WTC11 (cell line): ENCODE results near the gene GRWD1. TPM values are rescaled to one million over a fixed set of nuclear protein-coding genes. Genes with fewer than 3 reads are reported as not detected.
"Not testable (repeated sequence)": the region's sequence is repeated elsewhere in the genome, so short reads cannot be mapped to it uniquely, and the experiment has no call there.

Experiments
- ATAC-seq: fragments of 200-7000 bp; cut with Tn5 transposase; 2 replicates; pipeline ENCODE4 v1.10.0; 2021; ENCODE audit warnings: mild to moderate bottlenecking, moderate library complexity
- CTCF ChIA-PET: fragments of 300-600 bp; sonication (Branson Sonifier 250); formaldehyde crosslinking; loops from one replicate; lab custom pipeline; 2021; ENCODE audit warnings: antibody characterized with exemption; lab: Charles Lee
- POLR2A ChIA-PET: fragments of 350-600 bp; sonication (Branson Sonifier 250); formaldehyde crosslinking; loops from one replicate; lab custom pipeline; 2021; ENCODE audit warnings: antibody characterized with exemption; lab: Charles Lee
- DNase-seq: peaks from one replicate; pipeline ENCODE4 v3.0.0; 2021; ENCODE audit warnings: low spot score
- H3K27ac Mint-ChIP-seq: 2 replicates; pipeline ENCODE4 v1.8.0; 2021; ENCODE audit warnings: mixed read lengths
- H3K27me3 Mint-ChIP-seq: 2 replicates; pipeline ENCODE4 v1.8.0; 2021; ENCODE audit warnings: low read depth, mild to moderate bottlenecking, moderate library complexity, mixed read lengths
- H3K36me3 Mint-ChIP-seq: 2 replicates; pipeline ENCODE4 v1.8.0; 2021; ENCODE audit warnings: mixed read lengths
- H3K4me1 Mint-ChIP-seq: 2 replicates; pipeline ENCODE4 v1.8.0; 2022; ENCODE audit warnings: mixed read lengths
- H3K4me3 Mint-ChIP-seq: 2 replicates; pipeline ENCODE4 v1.8.0; 2021; ENCODE audit warnings: mild to moderate bottlenecking, moderate library complexity, mixed read lengths
- H3K9me3 Mint-ChIP-seq: 2 replicates; pipeline ENCODE4 v1.8.0; 2021; ENCODE audit warnings: mixed read lengths
- AR ChIP-seq: fragments of 250-450 bp; sonication (Bioruptor Pico); IDR thresholded peaks from 2 replicates; pipeline ENCODE4 v1.9.0; 2021; ENCODE audit warnings: mild to moderate bottlenecking
- ATF2 ChIP-seq: sonication (generic); formaldehyde crosslinking; IDR thresholded peaks from 2 replicates; pipeline ENCODE4 v1.8.1; 2022; ENCODE audit warnings: low read depth, missing genetic modification reagents, borderline replicate concordance
- ATF3 ChIP-seq: sonication (generic); formaldehyde crosslinking; conservative IDR thresholded peaks from 2 replicates; pipeline ENCODE4 v1.8.1; 2022; ENCODE audit warnings: mild to moderate bottlenecking, missing genetic modification reagents
- ATF6 ChIP-seq: sonication (generic); formaldehyde crosslinking; IDR thresholded peaks from 2 replicates; pipeline ENCODE4 v1.8.1; 2023; ENCODE audit warnings: mild to moderate bottlenecking, missing genetic modification reagents
- EMX1 ChIP-seq: fragments of 250-450 bp; sonication (Bioruptor Pico); IDR thresholded peaks from 2 replicates; pipeline ENCODE4 v1.8.0; 2021; ENCODE audit warnings: mild to moderate bottlenecking
- HMGXB4 ChIP-seq: sonication (generic); formaldehyde crosslinking; IDR thresholded peaks from 2 replicates; pipeline ENCODE4 v1.8.1; 2023; ENCODE audit warnings: mild to moderate bottlenecking, moderate library complexity, missing genetic modification reagents
- IRF1 ChIP-seq: sonication (generic); formaldehyde crosslinking; IDR thresholded peaks from 2 replicates; pipeline ENCODE4 v1.8.0; 2023; ENCODE audit warnings: missing genetic modification reagents
- NFE2L1 ChIP-seq: sonication (generic); formaldehyde crosslinking; IDR thresholded peaks from 2 replicates; pipeline ENCODE4 v1.8.1; 2023; ENCODE audit warnings: missing genetic modification reagents
- TCF7 ChIP-seq: sonication (generic); formaldehyde crosslinking; IDR thresholded peaks from 2 replicates; pipeline ENCODE4 v1.8.0; 2022; ENCODE audit warnings: mild to moderate bottlenecking, low read depth, missing genetic modification reagents, moderate library complexity
- TEAD4 ChIP-seq: sonication (generic); formaldehyde crosslinking; IDR thresholded peaks from 2 replicates; pipeline ENCODE4 v1.8.0; 2022; ENCODE audit warnings: mild to moderate bottlenecking, missing genetic modification reagents
- USF1 ChIP-seq: sonication (generic); formaldehyde crosslinking; IDR thresholded peaks from 2 replicates; pipeline ENCODE4 v1.8.0; 2022; ENCODE audit warnings: mild to moderate bottlenecking, missing genetic modification reagents
- ZNF423 ChIP-seq: fragments of 250-450 bp; sonication (Bioruptor Pico); IDR thresholded peaks from 2 replicates; pipeline ENCODE4 v2.1.2; 2022; ENCODE audit warnings: mild to moderate bottlenecking, moderate library complexity
- ZNF512 ChIP-seq: sonication (generic); formaldehyde crosslinking; IDR thresholded peaks from 2 replicates; pipeline ENCODE4 v1.8.1; 2022; ENCODE audit warnings: missing genetic modification reagents, borderline replicate concordance
- ZNF671 ChIP-seq: fragments of 250-450 bp; sonication (Bioruptor Pico); IDR thresholded peaks from 2 replicates; pipeline ENCODE4 v1.8.0; 2021; ENCODE audit warnings: mild to moderate bottlenecking
- total RNA-seq: library from RNA; stranded (reverse); gene quantifications from 3 replicates; pipeline ENCODE4 v1.2.3, GENCODE V29; 2021

Gene GRWD1
- total RNA-seq, 1 experiment from 2014 or later, result 67.2 TPM

- no peak for TF ChIP-seq HMGXB4 (CRISPR knock-in tag)
- no peak for TF ChIP-seq NFE2L1 (CRISPR knock-in tag)
- TF ChIP-seq ZNF671 (CRISPR knock-in tag), result no peak
- TF ChIP-seq ATF6 (CRISPR knock-in tag), result no peak
- no peak for TF ChIP-seq TEAD4
These were observed 41.8 kb downstream of the GRWD1 start (continued) for GRCh38 chr19:48487544-48487943.

GRCh38 chr19:48487948-48488347, 42.2 kb downstream of the GRWD1 start:
- POLR2A ChIA-PET, result no interaction called here
- no peak overlapping the region for H3K4me3 Mint-ChIP-seq
- peaks cover 28% of the 10 kb centered on the region for H3K4me1 Mint-ChIP-seq
- no peak for ATAC-seq
- peaks cover 27% of the 10 kb centered on the region for H3K27me3 Mint-ChIP-seq
- CTCF ChIA-PET, result interaction anchor here (0.5 to 2.5 kb wide), 7 partner anchors 18 to 137 kb away, joined by 3 to 11 read pairs (median 4); partner anchors contain the start of gene KDELR1
- DNase-seq, result no peak
- H3K9me3 Mint-ChIP-seq, result no peaks in the 10 kb centered on the region
- no peak overlapping the region for H3K27ac Mint-ChIP-seq
- no peaks in the 10 kb centered on the region for H3K36me3 Mint-ChIP-seq
- no peak for TF ChIP-seq ATF3 (CRISPR knock-in tag)
- no peak for TF ChIP-seq USF1 (CRISPR knock-in tag)
- no peak for TF ChIP-seq ZNF671 (CRISPR knock-in tag)
- no peak for TF ChIP-seq AR (CRISPR knock-in tag)
- no peak for TF ChIP-seq IRF1 (CRISPR knock-in tag)
- no peak for TF ChIP-seq ZNF423 (CRISPR knock-in tag)
- no peak for TF ChIP-seq ATF2 (CRISPR knock-in tag)
- TF ChIP-seq NFE2L1 (CRISPR knock-in tag), result no peak
- TF ChIP-seq EMX1 (CRISPR knock-in tag), result no peak
- no peak for TF ChIP-seq TCF7 (CRISPR knock-in tag)
- no peak for TF ChIP-seq ZNF512 (CRISPR knock-in tag)

GRCh38 chr19:48488478-48488877, 42.7 kb downstream of the GRWD1 start:
- ATAC-seq, H3K27ac Mint-ChIP-seq, POLR2A ChIA-PET, DNase-seq, H3K36me3 Mint-ChIP-seq, H3K4me3 Mint-ChIP-seq, H3K9me3 Mint-ChIP-seq: not testable (repeated sequence)
- Mint-ChIP-seq H3K4me1 (peaks cover 27% of the 10 kb centered on the region), H3K27me3 (peaks cover 27% of the 10 kb centered on the region)
- CTCF ChIA-PET, result interaction anchor here (0.5 to 3.5 kb wide), 7 partner anchors 12 to 101 kb away, joined by 7 to 22 read pairs (median 11); partner anchors contain the start of gene KDELR1
